ENCODE measurements around the gene RAB3B.

The RAB3B gene

DNA sequence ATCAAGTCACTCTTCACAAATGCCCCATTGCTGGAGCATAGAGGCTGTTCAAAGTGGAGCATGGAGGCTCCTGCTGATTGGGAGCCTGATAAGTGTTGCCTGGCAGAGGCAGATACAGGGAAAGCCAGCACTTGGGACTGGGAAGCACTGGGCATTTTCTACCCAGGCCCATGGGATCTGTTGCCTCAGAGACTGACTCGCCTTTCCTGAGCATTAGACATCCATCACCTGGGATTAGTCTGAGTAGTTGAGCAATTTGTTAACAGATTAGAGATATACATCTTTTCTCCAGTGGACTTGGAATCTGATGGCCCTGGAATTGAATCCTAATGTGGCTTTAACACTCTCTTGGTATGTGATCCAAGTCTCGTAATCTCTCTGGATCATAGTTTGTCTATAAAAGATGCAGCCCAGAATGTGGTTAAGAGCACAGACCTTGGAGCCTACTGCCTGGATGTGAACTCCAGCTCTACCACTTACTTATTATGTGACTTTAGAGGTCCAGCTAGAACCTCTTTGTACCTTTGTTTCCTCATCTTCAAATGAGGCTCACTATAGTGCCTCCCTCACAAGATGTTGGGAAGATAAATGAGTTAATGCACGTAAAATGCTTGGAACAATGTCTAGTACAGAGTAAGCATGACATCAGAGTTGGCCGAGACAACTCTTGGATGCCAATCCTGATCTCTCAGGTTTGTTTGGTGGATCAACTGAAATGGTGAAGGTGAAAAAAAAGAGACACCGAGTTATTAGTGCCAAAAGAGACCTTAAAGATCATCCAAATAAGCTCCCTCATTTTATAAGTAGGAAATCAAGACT lies 73.7 kb downstream of the RAB3B start:
- TF ChIP-seq, protein P1, sequence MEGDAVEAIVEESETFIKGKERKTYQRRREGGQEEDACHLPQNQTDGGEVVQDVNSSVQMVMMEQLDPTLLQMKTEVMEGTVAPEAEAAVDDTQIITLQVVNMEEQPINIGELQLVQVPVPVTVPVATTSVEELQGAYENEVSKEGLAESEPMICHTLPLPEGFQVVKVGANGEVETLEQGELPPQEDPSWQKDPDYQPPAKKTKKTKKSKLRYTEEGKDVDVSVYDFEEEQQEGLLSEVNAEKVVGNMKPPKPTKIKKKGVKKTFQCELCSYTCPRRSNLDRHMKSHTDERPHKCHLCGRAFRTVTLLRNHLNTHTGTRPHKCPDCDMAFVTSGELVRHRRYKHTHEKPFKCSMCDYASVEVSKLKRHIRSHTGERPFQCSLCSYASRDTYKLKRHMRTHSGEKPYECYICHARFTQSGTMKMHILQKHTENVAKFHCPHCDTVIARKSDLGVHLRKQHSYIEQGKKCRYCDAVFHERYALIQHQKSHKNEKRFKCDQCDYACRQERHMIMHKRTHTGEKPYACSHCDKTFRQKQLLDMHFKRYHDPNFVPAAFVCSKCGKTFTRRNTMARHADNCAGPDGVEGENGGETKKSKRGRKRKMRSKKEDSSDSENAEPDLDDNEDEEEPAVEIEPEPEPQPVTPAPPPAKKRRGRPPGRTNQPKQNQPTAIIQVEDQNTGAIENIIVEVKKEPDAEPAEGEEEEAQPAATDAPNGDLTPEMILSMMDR (IDR thresholded peaks at IDR 0.05) = no peak

DNA sequence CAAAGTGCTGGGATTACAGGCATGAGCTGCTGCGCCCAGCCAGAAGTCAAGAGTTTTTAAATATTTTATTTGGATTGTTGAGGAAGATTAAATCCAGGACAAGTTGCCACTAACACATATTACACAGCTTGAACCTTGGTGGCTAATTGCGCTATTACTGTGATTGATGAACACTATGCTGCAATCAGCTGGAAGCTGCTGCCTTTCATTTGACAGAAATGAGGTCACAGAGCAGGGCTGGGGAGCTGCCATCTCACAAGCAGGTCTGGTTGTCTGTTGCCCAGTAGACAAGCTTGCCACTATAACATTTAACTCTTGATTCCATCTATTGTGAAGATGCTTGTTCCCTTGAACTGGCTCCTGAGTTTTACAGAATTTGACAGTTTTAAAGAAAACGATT lies 74.5 kb downstream of the RAB3B start:
- TF ChIP-seq, protein P1 (IDR thresholded peaks at IDR 0.05) = no peak

DNA sequence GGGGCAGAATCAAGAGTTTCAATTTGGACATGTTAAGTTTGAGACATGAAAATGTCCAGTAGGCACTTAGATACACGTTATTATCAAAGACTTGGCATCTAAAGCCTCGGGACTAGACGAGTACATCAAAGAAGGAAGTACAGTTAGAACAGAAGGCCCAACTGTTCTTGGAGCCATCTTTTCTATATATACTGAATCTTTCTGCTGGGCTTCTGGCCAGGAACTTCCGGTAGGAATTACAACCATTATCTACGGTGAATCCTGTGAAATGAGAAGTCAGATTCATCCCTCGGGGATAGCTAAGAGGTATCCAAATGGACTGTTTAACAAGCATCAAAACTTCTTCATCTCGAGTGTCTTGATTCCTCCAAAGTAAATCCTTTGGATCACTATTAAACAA lies 77.6 kb downstream of the RAB3B start:
- TF ChIP-seq, protein P1 (IDR thresholded peaks at IDR 0.05) = no peak

DNA sequence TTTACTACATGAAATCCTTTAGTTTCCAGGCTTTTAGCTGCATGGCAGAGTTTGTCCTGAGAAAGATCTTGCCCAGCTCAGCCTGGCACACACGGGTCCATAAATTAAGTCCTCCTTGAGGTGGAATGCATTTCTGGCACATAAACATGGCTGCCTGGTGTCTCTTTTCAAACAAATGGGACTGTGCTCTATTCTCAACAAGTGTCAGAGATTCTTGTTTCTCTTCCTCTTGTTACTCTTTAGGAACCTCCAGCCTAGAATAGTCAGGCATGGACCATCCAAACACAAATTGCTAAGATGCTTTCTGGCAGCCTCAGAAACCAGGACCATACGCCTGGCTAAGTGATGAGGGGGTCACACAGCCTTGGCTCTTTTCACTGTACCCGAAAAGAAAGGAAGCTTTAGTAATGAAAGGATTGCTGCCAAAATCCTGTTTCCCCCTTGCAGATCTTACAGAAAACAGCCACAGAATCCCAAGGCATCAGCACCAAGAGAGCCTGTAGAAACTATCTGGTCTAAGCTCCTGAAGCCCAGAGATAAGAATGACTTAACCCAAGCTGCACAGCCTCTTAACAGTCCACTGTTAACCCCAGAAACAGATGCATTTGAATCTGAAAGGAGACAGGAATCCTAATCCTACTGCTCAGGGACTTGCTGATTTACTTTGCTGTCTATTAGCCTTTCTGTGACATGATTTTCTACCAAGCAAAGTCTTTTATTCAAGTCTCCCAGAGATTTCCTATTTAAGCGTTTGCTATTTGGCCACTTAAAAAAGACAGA lies 80.1 kb downstream of the RAB3B start:
- TF ChIP-seq, protein P1 (IDR thresholded peaks at IDR 0.05) = no peak

DNA sequence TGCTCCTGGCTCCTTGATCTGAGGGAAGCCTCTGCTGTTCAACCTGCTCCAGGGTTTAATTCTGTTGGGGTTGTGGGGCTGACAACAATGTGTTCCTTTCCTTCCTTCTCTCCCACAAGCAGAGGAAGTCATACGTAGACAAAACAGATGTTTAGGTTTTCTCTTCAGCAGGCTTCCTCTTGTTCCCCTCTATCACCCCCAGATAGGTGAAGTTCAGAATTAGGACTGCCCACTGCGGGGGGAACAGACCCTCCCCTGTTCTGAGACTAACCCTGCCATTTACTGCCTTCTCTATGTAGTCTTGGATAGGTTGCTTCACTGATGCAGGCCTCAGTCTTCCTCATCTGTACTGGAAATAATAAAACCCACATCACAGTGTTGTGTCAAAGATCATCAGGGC lies 82.0 kb downstream of the RAB3B start:
- TF ChIP-seq, protein P1 (IDR thresholded peaks at IDR 0.05) = no peak

DNA sequence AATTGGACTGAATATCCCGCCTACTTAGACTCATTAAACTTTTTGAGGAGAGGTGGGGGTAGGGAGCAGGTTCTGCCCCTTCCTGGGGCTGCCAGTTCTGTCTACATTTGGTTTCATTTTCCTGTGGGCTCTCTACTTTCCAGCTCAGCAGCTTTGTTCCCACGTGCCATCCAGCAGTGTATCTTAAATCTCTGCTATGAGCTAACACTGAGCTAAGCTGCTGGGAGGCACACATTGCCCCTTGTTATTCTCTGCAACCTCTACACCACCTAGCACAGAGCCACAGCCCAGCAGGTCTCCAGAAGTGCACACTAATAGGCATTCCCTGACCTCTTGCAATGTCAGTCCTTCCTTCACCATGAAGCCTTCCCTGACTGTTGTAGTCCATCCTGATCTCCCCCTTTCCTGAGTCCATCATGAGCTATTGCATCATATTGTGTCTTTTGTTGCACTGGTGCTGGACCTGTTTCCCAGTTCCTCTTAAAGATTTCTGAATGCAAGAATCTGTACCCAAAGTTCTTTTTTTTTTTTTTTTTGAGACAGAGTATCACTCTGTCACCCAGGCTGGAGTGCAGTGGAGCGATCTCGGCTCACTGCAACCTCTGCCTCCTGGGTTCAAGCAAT lies 83.3 kb downstream of the RAB3B start:
- TF ChIP-seq, protein P1 (IDR thresholded peaks at IDR 0.05) = no peak

DNA sequence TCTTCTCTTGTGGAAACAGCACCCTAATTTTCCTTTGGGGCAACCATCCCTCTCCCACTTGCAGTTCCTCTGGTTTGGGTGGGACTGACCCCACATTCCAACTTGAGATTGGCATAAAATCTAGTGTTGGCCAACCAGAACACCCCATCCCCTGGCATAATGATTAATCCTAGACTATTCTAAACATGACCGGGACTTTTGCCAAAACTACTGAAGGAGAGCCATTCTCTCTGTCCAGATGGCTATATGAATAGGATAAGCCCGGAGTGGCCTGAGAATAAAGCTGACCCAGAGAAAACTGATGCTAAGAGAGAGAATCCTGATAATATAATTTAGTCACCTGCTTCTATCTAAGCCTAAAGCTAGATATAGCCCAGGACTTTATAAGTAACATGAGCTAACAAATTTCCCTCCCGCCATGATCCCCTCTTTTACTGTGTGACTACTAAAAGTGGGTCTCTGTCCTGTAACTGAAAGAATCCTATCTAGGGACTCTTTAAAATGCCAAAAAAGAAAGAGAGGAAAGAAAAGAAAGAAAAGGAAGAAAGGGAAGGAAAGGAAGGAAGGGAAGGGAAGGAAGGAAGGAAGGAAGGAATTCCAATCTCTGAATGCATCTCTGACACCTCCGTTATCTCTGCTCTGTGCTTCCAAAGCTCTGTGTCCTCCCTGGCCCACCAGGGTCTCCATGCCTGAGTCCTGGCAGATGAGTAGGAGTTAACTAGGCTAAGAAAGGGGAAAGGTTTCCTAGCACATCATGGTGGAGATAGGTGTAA lies 84.0 kb downstream of the RAB3B start:
- TF ChIP-seq, protein P1 (IDR thresholded peaks at IDR 0.05) = no peak

All from LNCAP (cell line).